ENCODE measurements around the gene ELMO2.
A peak's percentile ranks its signal among the peaks of the same experiment; 100 is the strongest.

The ELMO2 gene

GRCh38 chr20:46354920-46355654, 51.3 kb downstream of the ELMO2 start:
- Mint-ChIP-seq H3K36me3 (ENCODE audit: low read depth) (peaks cover 90% of the 10 kb centered on the region), H3K4me3 (no peak overlapping the region)

GRCh38 chr20:46354207-46354555, 52.2 kb downstream of the ELMO2 start:
- no peaks in the 10 kb centered on the region for H3K9me3 Mint-ChIP-seq
- DNase-seq: no peak
- H3K36me3 Mint-ChIP-seq (ENCODE audit: low read depth): peaks cover 89% of the 10 kb centered on the region
- H3K4me3 Mint-ChIP-seq: no peak overlapping the region
- H3K27ac Mint-ChIP-seq: peak overlapping the region; percentile 84
- no peaks in the 10 kb centered on the region for H3K27me3 Mint-ChIP-seq
- peaks cover 48% of the 10 kb centered on the region for H3K4me1 Mint-ChIP-seq (ENCODE audit: low read depth)

More at GRCh38 chr20:46354920-46355654, 51.3 kb downstream of the ELMO2 start:
- no peak for DNase-seq
- no peaks in the 10 kb centered on the region for H3K27me3 Mint-ChIP-seq
- peaks cover 54% of the 10 kb centered on the region for H3K4me1 Mint-ChIP-seq (ENCODE audit: low read depth)
- H3K9me3 Mint-ChIP-seq: no peaks in the 10 kb centered on the region
- peak overlapping the region; percentile 44 for H3K27ac Mint-ChIP-seq

- H3K9me3 Mint-ChIP-seq: no peaks in the 10 kb centered on the region
- no peak for DNase-seq
- H3K4me1 Mint-ChIP-seq (ENCODE audit: low read depth): peaks cover 45% of the 10 kb centered on the region
- peak overlapping the region; percentile 56 for H3K27ac Mint-ChIP-seq
- H3K36me3 Mint-ChIP-seq (ENCODE audit: low read depth): peaks cover 89% of the 10 kb centered on the region
- no peaks in the 10 kb centered on the region for H3K27me3 Mint-ChIP-seq
- H3K4me3 Mint-ChIP-seq: no peak overlapping the region
These were observed 52.8 kb downstream of the ELMO2 start for GRCh38 chr20:46353500-46354206.

- Mint-ChIP-seq H3K27me3 (no peaks in the 10 kb centered on the region), H3K4me1 (ENCODE audit: low read depth) (peaks cover 33% of the 10 kb centered on the region), H3K27ac (no peak overlapping the region), H3K4me3 (no peak overlapping the region), H3K9me3 (no peaks in the 10 kb centered on the region), H3K36me3 (ENCODE audit: low read depth) (peaks cover 84% of the 10 kb centered on the region)
- DNase-seq: no peak
These were observed 54.0 kb downstream of the ELMO2 start for GRCh38 chr20:46352370-46352938.

GRCh38 chr20:46351357-46352058, 54.9 kb downstream of the ELMO2 start:
- DNase-seq: no peak
- Mint-ChIP-seq H3K4me1 (ENCODE audit: low read depth) (peaks cover 31% of the 10 kb centered on the region), H3K27me3 (no peaks in the 10 kb centered on the region), H3K4me3 (no peak overlapping the region), H3K36me3 (ENCODE audit: low read depth) (peaks cover 86% of the 10 kb centered on the region), H3K9me3 (no peaks in the 10 kb centered on the region), H3K27ac (peak overlapping the region; percentile 84)

- H3K9me3 Mint-ChIP-seq: no peaks in the 10 kb centered on the region
- H3K27ac Mint-ChIP-seq: peak overlapping the region; percentile 84
- peaks cover 30% of the 10 kb centered on the region for H3K4me1 Mint-ChIP-seq (ENCODE audit: low read depth)
- H3K36me3 Mint-ChIP-seq (ENCODE audit: low read depth): peaks cover 85% of the 10 kb centered on the region
- H3K4me3 Mint-ChIP-seq: no peak overlapping the region
- DNase-seq: no peak
- H3K27me3 Mint-ChIP-seq: no peaks in the 10 kb centered on the region
These were observed 55.5 kb downstream of the ELMO2 start for GRCh38 chr20:46350986-46351267.

GRCh38 chr20:46350201-46350985, 56.0 kb downstream of the ELMO2 start:
- Mint-ChIP-seq H3K36me3 (ENCODE audit: low read depth) (peaks cover 81% of the 10 kb centered on the region), H3K27me3 (no peaks in the 10 kb centered on the region), H3K9me3 (no peaks in the 10 kb centered on the region), H3K27ac (peak overlapping the region; percentile 84), H3K4me3 (no peak overlapping the region), H3K4me1 (ENCODE audit: low read depth) (peaks cover 26% of the 10 kb centered on the region)
- no peak for DNase-seq

- Mint-ChIP-seq H3K36me3 (ENCODE audit: low read depth) (peaks cover 77% of the 10 kb centered on the region), H3K4me3 (no peak overlapping the region), H3K27me3 (no peaks in the 10 kb centered on the region), H3K9me3 (no peaks in the 10 kb centered on the region), H3K27ac (peak overlapping the region; percentile 8), H3K4me1 (ENCODE audit: low read depth) (peaks cover 26% of the 10 kb centered on the region)
- DNase-seq: no peak
These were observed 56.7 kb downstream of the ELMO2 start for GRCh38 chr20:46349742-46350056.

- no peak overlapping the region for H3K4me3 Mint-ChIP-seq
- H3K4me1 Mint-ChIP-seq (ENCODE audit: low read depth): peaks cover 23% of the 10 kb centered on the region
- H3K27me3 Mint-ChIP-seq: no peaks in the 10 kb centered on the region
- no peaks in the 10 kb centered on the region for H3K9me3 Mint-ChIP-seq
- H3K27ac Mint-ChIP-seq: peak overlapping the region; percentile 8
- H3K36me3 Mint-ChIP-seq (ENCODE audit: low read depth): peaks cover 72% of the 10 kb centered on the region
- peak; percentile 65 for DNase-seq
These were observed 57.2 kb downstream of the ELMO2 start for GRCh38 chr20:46349035-46349741.

- Mint-ChIP-seq H3K27me3 (peaks cover under 1% of the 10 kb centered on the region), H3K27ac (no peak overlapping the region), H3K4me3 (no peak overlapping the region), H3K36me3 (ENCODE audit: low read depth) (peaks cover 62% of the 10 kb centered on the region), H3K4me1 (ENCODE audit: low read depth) (peaks cover 30% of the 10 kb centered on the region), H3K9me3 (no peaks in the 10 kb centered on the region)
- DNase-seq: no peak
These were observed 58.3 kb downstream of the ELMO2 start for GRCh38 chr20:46347841-46348803.

- peaks cover 49% of the 10 kb centered on the region for H3K36me3 Mint-ChIP-seq (ENCODE audit: low read depth)
- peaks cover 11% of the 10 kb centered on the region for H3K27me3 Mint-ChIP-seq
- no peak for DNase-seq
- no peak overlapping the region for H3K27ac Mint-ChIP-seq
- peaks cover 39% of the 10 kb centered on the region for H3K4me1 Mint-ChIP-seq (ENCODE audit: low read depth)
- no peak overlapping the region for H3K4me3 Mint-ChIP-seq
- no peaks in the 10 kb centered on the region for H3K9me3 Mint-ChIP-seq
These were observed 59.6 kb downstream of the ELMO2 start for GRCh38 chr20:46346770-46347169.

GRCh38 chr20:46344488-46345162, 61.8 kb downstream of the ELMO2 start:
- DNase-seq: no peak
- Mint-ChIP-seq H3K27me3 (peaks cover 23% of the 10 kb centered on the region), H3K4me3 (no peak overlapping the region), H3K9me3 (no peaks in the 10 kb centered on the region), H3K4me1 (ENCODE audit: low read depth) (peaks cover 26% of the 10 kb centered on the region), H3K27ac (no peak overlapping the region), H3K36me3 (ENCODE audit: low read depth) (peaks cover 28% of the 10 kb centered on the region)

GRCh38 chr20:46343975-46344357, 62.4 kb downstream of the ELMO2 start:
- peaks cover 29% of the 10 kb centered on the region for H3K27me3 Mint-ChIP-seq
- H3K36me3 Mint-ChIP-seq (ENCODE audit: low read depth): peaks cover 23% of the 10 kb centered on the region
- no peak overlapping the region for H3K4me3 Mint-ChIP-seq
- no peaks in the 10 kb centered on the region for H3K9me3 Mint-ChIP-seq
- H3K4me1 Mint-ChIP-seq (ENCODE audit: low read depth): peaks cover 23% of the 10 kb centered on the region
- DNase-seq: no peak
- H3K27ac Mint-ChIP-seq: no peak overlapping the region

Measured in activated T-cell treated with anti-CD3 and anti-CD28 coated beads, Interleukin-2, amount 50 U/mL, for 24 hours (primary cell).